GM12801 (cell line): ENCODE data around the gene COL23A1.

Experiments
- TF ChIP-seq, protein P1 (sequence below): IDR thresholded peaks from one replicate; pipeline ENCODE4 v1.5.1; 2011; ENCODE audit warnings: control low read depth; ENCODE audit not compliant: insufficient read length; ENCODE audit errors: extremely low read depth

COL23A1 gene

GRCh38 chr5:178428341-178429155 is 161.6 kb downstream of the COL23A1 start:
- TF ChIP-seq, protein P1, sequence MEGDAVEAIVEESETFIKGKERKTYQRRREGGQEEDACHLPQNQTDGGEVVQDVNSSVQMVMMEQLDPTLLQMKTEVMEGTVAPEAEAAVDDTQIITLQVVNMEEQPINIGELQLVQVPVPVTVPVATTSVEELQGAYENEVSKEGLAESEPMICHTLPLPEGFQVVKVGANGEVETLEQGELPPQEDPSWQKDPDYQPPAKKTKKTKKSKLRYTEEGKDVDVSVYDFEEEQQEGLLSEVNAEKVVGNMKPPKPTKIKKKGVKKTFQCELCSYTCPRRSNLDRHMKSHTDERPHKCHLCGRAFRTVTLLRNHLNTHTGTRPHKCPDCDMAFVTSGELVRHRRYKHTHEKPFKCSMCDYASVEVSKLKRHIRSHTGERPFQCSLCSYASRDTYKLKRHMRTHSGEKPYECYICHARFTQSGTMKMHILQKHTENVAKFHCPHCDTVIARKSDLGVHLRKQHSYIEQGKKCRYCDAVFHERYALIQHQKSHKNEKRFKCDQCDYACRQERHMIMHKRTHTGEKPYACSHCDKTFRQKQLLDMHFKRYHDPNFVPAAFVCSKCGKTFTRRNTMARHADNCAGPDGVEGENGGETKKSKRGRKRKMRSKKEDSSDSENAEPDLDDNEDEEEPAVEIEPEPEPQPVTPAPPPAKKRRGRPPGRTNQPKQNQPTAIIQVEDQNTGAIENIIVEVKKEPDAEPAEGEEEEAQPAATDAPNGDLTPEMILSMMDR: no peak

- TF ChIP-seq, protein P1: no peak
Measured at GRCh38 chr5:178427576-178428197, 162.5 kb downstream of the COL23A1 start.

DNA sequence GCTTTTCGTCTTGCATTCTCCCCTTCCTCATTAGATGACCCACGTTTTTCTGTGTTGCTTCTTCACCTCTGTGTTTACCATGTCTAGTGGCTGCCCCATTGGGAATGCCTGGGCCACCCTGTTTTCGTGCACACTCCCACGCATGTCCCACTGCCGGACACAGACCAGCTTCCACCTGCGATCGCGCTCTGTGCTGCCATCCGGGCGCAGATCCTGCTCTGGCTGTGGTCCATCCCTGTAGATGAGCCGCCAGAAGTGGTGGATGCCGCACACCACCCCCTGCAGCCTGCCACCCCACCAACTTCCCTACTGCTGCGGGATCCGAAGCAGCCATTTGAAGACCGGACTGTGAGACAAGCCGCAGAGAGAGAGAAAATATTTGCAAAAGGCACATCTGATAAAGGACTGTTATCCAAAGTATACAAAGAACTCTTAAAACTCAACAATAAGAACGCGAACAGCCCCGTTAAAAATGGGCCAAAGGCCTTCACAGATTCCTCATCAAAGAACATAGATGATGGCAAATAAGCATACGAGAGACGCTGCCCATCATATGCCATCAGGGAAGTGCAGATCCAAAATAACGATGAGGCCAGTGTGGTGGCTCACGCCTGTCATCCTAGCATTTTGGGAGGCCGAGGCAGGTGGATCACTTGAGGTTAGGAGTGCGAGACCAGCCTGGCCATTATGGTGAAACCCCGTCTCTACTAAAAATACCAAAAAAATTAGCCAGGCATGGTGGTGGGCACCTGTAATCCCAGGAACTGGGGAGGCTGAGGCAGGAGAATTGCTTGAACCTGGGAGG is 163.7 kb downstream of the COL23A1 start:
- TF ChIP-seq, protein P1: no peak

GRCh38 chr5:178425621-178426068 is 164.5 kb downstream of the COL23A1 start:
- TF ChIP-seq, protein P1: no peak

- TF ChIP-seq, protein P1: no peak
Measured at GRCh38 chr5:178424810-178425177, 165.4 kb downstream of the COL23A1 start.

- TF ChIP-seq, protein P1: no peak
Measured at GRCh38 chr5:178423901-178424809, 166.0 kb downstream of the COL23A1 start.
